ENCODE measurements around the gene MICALL1. TPM values are rescaled to one million over a fixed set of nuclear protein-coding genes. Genes with fewer than 3 reads are reported as not detected.

The MICALL1 gene
- total RNA-seq, 1 donor: 24.7 TPM

- no peak for DNase-seq (ENCODE audit: low read depth)
- no peak for TF ChIP-seq CTCF (IDR thresholded peaks at IDR 0.05; ENCODE audit: insufficient read depth, low read length)
- H3K4me3 ChIP-seq (ENCODE audit: low read depth, low read length): no peak overlapping the region
Measured at GRCh38 chr22:37959231-37959825, 53.2 kb downstream of the MICALL1 start.

- TF ChIP-seq CTCF (IDR thresholded peaks at IDR 0.05; ENCODE audit: insufficient read depth, low read length): no peak
- no peak for DNase-seq (ENCODE audit: low read depth)
- no peak overlapping the region for H3K4me3 ChIP-seq (ENCODE audit: low read depth, low read length)
Measured at GRCh38 chr22:37961062-37961461, 55.0 kb downstream of the MICALL1 start.

GRCh38 chr22:37965940-37966664 lies 60.0 kb downstream of the MICALL1 start:
- no peak overlapping the region for H3K4me3 ChIP-seq (ENCODE audit: low read depth, low read length)
- no peak for TF ChIP-seq CTCF (IDR thresholded peaks at IDR 0.05; ENCODE audit: insufficient read depth, low read length)
- peak; percentile 11 for DNase-seq (ENCODE audit: low read depth)

GRCh38 chr22:37967147-37967546 lies 61.0 kb downstream of the MICALL1 start:
- H3K4me3 ChIP-seq (ENCODE audit: low read depth, low read length): no peak overlapping the region
- no peak for DNase-seq (ENCODE audit: low read depth)
- TF ChIP-seq CTCF (IDR thresholded peaks at IDR 0.05; ENCODE audit: insufficient read depth, low read length): no peak

GRCh38 chr22:37967637-37968451 lies 61.7 kb downstream of the MICALL1 start:
- no peak overlapping the region for H3K4me3 ChIP-seq (ENCODE audit: low read depth, low read length)
- no peak for TF ChIP-seq CTCF (IDR thresholded peaks at IDR 0.05; ENCODE audit: insufficient read depth, low read length)
- no peak for DNase-seq (ENCODE audit: low read depth)

- no peak for DNase-seq (ENCODE audit: low read depth)
- H3K4me3 ChIP-seq (ENCODE audit: low read depth, low read length): no peak overlapping the region
- no peak for TF ChIP-seq CTCF (IDR thresholded peaks at IDR 0.05; ENCODE audit: insufficient read depth, low read length)
Measured at GRCh38 chr22:37968452-37969251, 62.6 kb downstream of the MICALL1 start.

Data from fibroblast of the aortic adventitia (primary cell).